ENCODE measurements around the gene IFITM1. TPM values are rescaled to one million over a fixed set of nuclear protein-coding genes. Genes with fewer than 3 reads are reported as not detected.
A peak's percentile ranks its signal among the peaks of the same experiment; 100 is the strongest.

IFITM1 gene
- total and polyA plus RNA-seq, 2 donors (not counting 3 experiments of a cell fraction or from before 2014, with no cell fraction given) = 11.5 to 24.6 TPM

DNA sequence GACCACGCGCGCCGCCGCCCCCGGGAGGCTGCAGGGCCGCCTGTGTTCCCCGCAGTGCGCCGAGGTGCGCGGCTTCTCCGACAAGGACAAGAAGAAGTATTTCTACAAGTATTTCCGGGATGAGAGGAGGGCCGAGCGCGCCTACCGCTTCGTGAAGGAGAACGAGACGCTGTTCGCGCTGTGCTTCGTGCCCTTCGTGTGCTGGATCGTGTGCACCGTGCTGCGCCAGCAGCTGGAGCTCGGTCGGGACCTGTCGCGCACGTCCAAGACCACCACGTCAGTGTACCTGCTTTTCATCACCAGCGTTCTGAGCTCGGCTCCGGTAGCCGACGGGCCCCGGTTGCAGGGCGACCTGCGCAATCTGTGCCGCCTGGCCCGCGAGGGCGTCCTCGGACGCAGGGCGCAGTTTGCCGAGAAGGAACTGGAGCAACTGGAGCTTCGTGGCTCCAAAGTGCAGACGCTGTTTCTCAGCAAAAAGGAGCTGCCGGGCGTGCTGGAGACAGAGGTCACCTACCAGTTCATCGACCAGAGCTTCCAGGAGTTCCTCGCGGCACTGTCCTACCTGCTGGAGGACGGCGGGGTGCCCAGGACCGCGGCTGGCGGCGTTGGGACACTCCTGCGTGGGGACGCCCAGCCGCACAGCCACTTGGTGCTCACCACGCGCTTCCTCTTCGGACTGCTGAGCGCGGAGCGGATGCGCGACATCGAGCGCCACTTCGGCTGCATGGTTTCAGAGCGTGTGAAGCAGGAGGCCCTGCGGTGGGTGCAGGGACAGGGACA, 32.9 kb upstream of the IFITM1 start:
- Histone ChIP-seq H3K4me1 (ENCODE audit: control insufficient read depth, extremely low read depth, insufficient read depth, low read length) (no peaks in the 10 kb centered on the region), H3K27me3 (ENCODE audit: control insufficient read depth in 2 of 2, insufficient read depth in 2 of 2, low read length in 2 of 2) (peaks cover 44 to 55% of the 10 kb centered on the region in 2 experiments), H4K20me1 (replicated peaks; ENCODE audit: control insufficient read depth, extremely low read depth, insufficient read depth, low read length) (no peaks in the 10 kb centered on the region), H2AFZ (ENCODE audit: low read depth, low read length) (no peak overlapping the region), H3K4me2 (ENCODE audit: insufficient read depth, low read length) (no peak overlapping the region), H3K9ac (replicated peaks; ENCODE audit: extremely low read depth, insufficient read depth, low read length) (no peak overlapping the region), H3K4me3 (replicated peaks in 1 of 3; ENCODE audit: insufficient read depth in 1 of 3, low read depth in 1 of 3, low read length in 3 of 3) (no peak overlapping the region), H3K9me3 (replicated peaks; ENCODE audit: control insufficient read depth, insufficient read depth, low read length) (no peaks in the 10 kb centered on the region), H3K9me1 (replicated peaks; ENCODE audit: control insufficient read depth, extremely low read depth, insufficient read depth, low read length) (no peaks in the 10 kb centered on the region), H3K27ac (ENCODE audit: insufficient read depth, low read depth, low read length) (no peak overlapping the region), H3K79me2 (ENCODE audit: control insufficient read depth, insufficient read depth, low read length) (no peaks in the 10 kb centered on the region), H3K36me3 (ENCODE audit: control insufficient read depth in 2 of 2, extremely low read depth in 1 of 2, insufficient read depth in 2 of 2, low read length in 2 of 2) (no peaks in the 10 kb centered on the region)
- ChIA-PET POLR2A (interaction anchor here (1.0 kb wide), 1 partner anchor 74 kb away, joined by 3 read pairs; the partner anchor contains the start of genes BET1L and RIC8A), CTCF (interaction anchor here (1.0 to 1.4 kb wide), 3 partner anchors 22 to 51 kb away, joined by 3 to 4 read pairs (median 3); no protein-coding TSS in a partner anchor)
- BruUV-seq (replicated peaks) = no TSS peak
- FAIRE-seq = no peak
- DNase-seq (ENCODE audit: low read depth, low spot score) = no peak
- intact Hi-C loops (cut with micrococcal nuclease) (no loop called here), dilution Hi-C loops (cut with MboI; ENCODE audit: extremely low pct_ligation_motif_present, low sequenced_read_pairs) (no loop called here)
- TF ChIP-seq, protein P1, sequence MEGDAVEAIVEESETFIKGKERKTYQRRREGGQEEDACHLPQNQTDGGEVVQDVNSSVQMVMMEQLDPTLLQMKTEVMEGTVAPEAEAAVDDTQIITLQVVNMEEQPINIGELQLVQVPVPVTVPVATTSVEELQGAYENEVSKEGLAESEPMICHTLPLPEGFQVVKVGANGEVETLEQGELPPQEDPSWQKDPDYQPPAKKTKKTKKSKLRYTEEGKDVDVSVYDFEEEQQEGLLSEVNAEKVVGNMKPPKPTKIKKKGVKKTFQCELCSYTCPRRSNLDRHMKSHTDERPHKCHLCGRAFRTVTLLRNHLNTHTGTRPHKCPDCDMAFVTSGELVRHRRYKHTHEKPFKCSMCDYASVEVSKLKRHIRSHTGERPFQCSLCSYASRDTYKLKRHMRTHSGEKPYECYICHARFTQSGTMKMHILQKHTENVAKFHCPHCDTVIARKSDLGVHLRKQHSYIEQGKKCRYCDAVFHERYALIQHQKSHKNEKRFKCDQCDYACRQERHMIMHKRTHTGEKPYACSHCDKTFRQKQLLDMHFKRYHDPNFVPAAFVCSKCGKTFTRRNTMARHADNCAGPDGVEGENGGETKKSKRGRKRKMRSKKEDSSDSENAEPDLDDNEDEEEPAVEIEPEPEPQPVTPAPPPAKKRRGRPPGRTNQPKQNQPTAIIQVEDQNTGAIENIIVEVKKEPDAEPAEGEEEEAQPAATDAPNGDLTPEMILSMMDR (IDR thresholded peaks at IDR 0.05; ENCODE audit: extremely low read depth in 1 of 2, insufficient read depth in 1 of 2, low read depth in 1 of 2, low read length in 2 of 2) = no peak
- TF ChIP-seq EZH2 (IDR thresholded peaks at IDR 0.05; ENCODE audit: borderline replicate concordance, low read depth, low read length, severe bottlenecking) (peak; percentile 91), GATA2 (IDR thresholded peaks at IDR 0.05; ENCODE audit: insufficient read depth, insufficient read length, low read depth, low read length) (no peak), JUN (IDR thresholded peaks at IDR 0.05; ENCODE audit: borderline replicate concordance, insufficient read depth, insufficient read length, low read depth) (no peak)
